Heart right ventricle (tissue), 16 donors: Measurements from ENCODE around the gene SDHAF2. TPM values are rescaled to one million over a fixed set of nuclear protein-coding genes. Genes with fewer than 3 reads are reported as not detected.

Experiments
- ATAC-seq, 8 donors: fragments of 200-7000 bp; cut with Tn5 transposase; one replicate each; pipeline ENCODE4 v1.9.1; 2020; ENCODE audit warnings: mild to moderate bottlenecking in 8 of 8, moderate library complexity in 8 of 8, moderate number of reproducible peaks in 1 of 8
- DNase-seq, 2 donors: peaks; one replicate each; pipeline ENCODE4 v3.0.0-alpha.2; 2020
- H3K27ac ChIP-seq, 10 donors: fragments of 200-600 bp; sonication (generic) in 2 of 10; one replicate each; pipeline versions ENCODE4 v1.5.0 to v1.8.0; 2020 to 2022; ENCODE audit warnings: mild to moderate bottlenecking in 3 of 10
- H3K27me3 ChIP-seq, 7 donors: fragments of 200-600 bp; one replicate each; pipeline ENCODE4 v1.8.0; 2021 to 2022; ENCODE audit warnings: mild to moderate bottlenecking in 2 of 7
- H3K36me3 ChIP-seq, 9 donors: fragments of 200-600 bp; sonication (generic) in 1 of 9; one replicate each; pipeline versions ENCODE4 v1.5.0 to v1.8.0; 2020 to 2022; ENCODE audit warnings: mild to moderate bottlenecking in 2 of 9
- H3K4me1 ChIP-seq, 9 donors: fragments of 200-600 bp; sonication (generic) in 1 of 9; one replicate each; pipeline versions ENCODE4 v1.5.0 to v1.8.0; 2020 to 2022; ENCODE audit warnings: mild to moderate bottlenecking in 4 of 9
- H3K4me3 ChIP-seq, 10 donors: fragments of 200-600 bp; sonication (generic) in 2 of 10; one replicate each; pipeline versions ENCODE4 v1.5.0 to v1.8.0; 2020 to 2022; ENCODE audit warnings: mild to moderate bottlenecking in 7 of 10, moderate library complexity in 2 of 10
- H3K9me3 ChIP-seq, 11 donors: fragments of 200-600 bp in 10 of 11; sonication (generic) in 2 of 11; one replicate each; pipeline versions ENCODE4 v1.5.0 to v1.8.0; 2013 to 2022; ENCODE audit warnings: mild to moderate bottlenecking in 2 of 11, control low read depth in 1 of 11, moderate library complexity in 1 of 11
- CTCF ChIP-seq, 9 donors: fragments of 200-600 bp; sonication (generic) in 2 of 9; IDR thresholded peaks; one replicate each; pipeline versions ENCODE4 v1.5.0 to v1.8.0; 2021 to 2022; ENCODE audit warnings: antibody characterized with exemption in 9 of 9, mild to moderate bottlenecking in 5 of 9, moderate library complexity in 1 of 9
- WGBS, 2 donors: extraction: QIAGEN DNeasy Blood & Tissue Kit; methylation state at CpG; one replicate each; pipeline ENCODE4 v1.1.7; 2013; ENCODE audit warnings: inconsistent platforms in 1 of 2; 5-methylcytosine and 5-hydroxymethylcytosine counted together
- intact Hi-C, 10 donors: fragments of 100-400 bp; cut with DNase I; formaldehyde crosslinking; loops; one replicate each; pipeline versions ENCODE4 v1.11.1 to v1.14.2; 2022
- polyA plus RNA-seq, 2 donors: library from polyadenylated mRNA; stranded (reverse); fragments of 200-250 nt; gene quantifications; one replicate each; pipeline ENCODE4 v1.2.3, GENCODE V29; 2013
- total RNA-seq, 10 donors: library from RNA; stranded (reverse); fragmentation: NEBNext Ultra II Directional in 3 of 10; extraction: Animal tissue kit (Norgen Biotek cat#: 25700) in 3 of 10; gene quantifications; one replicate each; pipeline versions ENCODE4 v1.2.1 to v1.2.4, GENCODE V29; 2021 to 2023
- donor health status: Arrhythmogenic right ventricular cardiomyopathy.
- donor health status: ischemic (EF 13 %, LVEDD 7.1; RV severe dilation, severe dysfunction).
- donor health status: healthy with polysubstance abuse.
- donor health status: DM: no; HTN: yes; CAD: no.
- donor health status: DM: no; HTN: no; CAD: no.
- donor health status: ischemic (EF 25% LVEDD 6.9; RV normal size, moderate dysfunction).
- donor health status: ischemic (EF 25% LVEDD 5.7; RV mildly dilated, moderate dysfunction).
- donor health status: healthy.
- donor health status: DM: yes; HTN: yes; CAD: no.
- donor health status: Ischemic cardiomyopathy.
- donor health status: ischemic (EF 35%, LVEDD 5.7; RV mildly dilated, moderate dysfunction).
- donor health status: nonischemic (EF 11% LVEDD 7.7; RV severe dilation, severe dysfunction).
- donor health status: DM: yes; HTN: yes; CAD: no.
- donor health status: PGD.
- donor health status: ischemic (EF 29% LVEDD 5.4; RV normal size, mild dysfunction).
- donor health status: nonischemic (EF 23%, LVEDD 6.1; RV moderate dilation, normal function).

Gene SDHAF2
- total and polyA plus RNA-seq, 12 donors: 24.4 to 56.1 (median 33.9) TPM

- no peak for TF ChIP-seq CTCF (IDR thresholded peaks at IDR 0.05)
- H3K4me3 ChIP-seq: no peak overlapping the region
- H3K27ac ChIP-seq: no peak overlapping the region
- WGBS, 2 donors: 93 to 96% methylated on average over 5 of the region's 5 CpGs
- DNase-seq (no peak), ATAC-seq (no peak)
- peaks cover 4 to 80% (median 39%) of the 10 kb centered on the region in 9 donors for H3K36me3 ChIP-seq
- no peaks in the 10 kb centered on the region for H3K9me3 ChIP-seq
- intact Hi-C loops: loop anchor here in 1 of 10 donors (10.0 kb wide), 1 partner anchor 103 kb away; the partner anchor contains the start of genes DDB1 and TKFC
- H3K4me1 ChIP-seq: peaks cover 0 to 21% (median 15%) of the 10 kb centered on the region in 9 donors
- no peaks in the 10 kb centered on the region for H3K27me3 ChIP-seq
Measured at GRCh38 chr11:61437496-61437895, 7.6 kb downstream of the SDHAF2 start.

GRCh38 chr11:61439615-61440014 lies 9.7 kb downstream of the SDHAF2 start:
- TF ChIP-seq CTCF (IDR thresholded peaks at IDR 0.05): no peak
- H3K4me1 ChIP-seq: peaks cover 0 to 28% (median 12%) of the 10 kb centered on the region in 9 donors
- no peaks in the 10 kb centered on the region for H3K9me3 ChIP-seq
- H3K4me3 ChIP-seq: no peak overlapping the region
- H3K36me3 ChIP-seq: peaks cover 4 to 87% (median 39%) of the 10 kb centered on the region in 9 donors
- H3K27me3 ChIP-seq: no peaks in the 10 kb centered on the region
- no peak for DNase-seq
- 91 to 98% methylated on average over 1 of the region's 1 CpG for WGBS, 2 donors
- intact Hi-C loops: loop anchor here in 3 of 10 donors (10.0 kb wide), 3 partner anchors 75 to 195 kb away; partner anchors contain the start of genes DDB1 (in 1 of the 3) and TKFC (in 1 of the 3)
- ATAC-seq: no peak
- no peak overlapping the region for H3K27ac ChIP-seq

- ATAC-seq: no peak
- intact Hi-C loops: loop anchor here in 3 of 10 donors (10.0 kb wide), 2 partner anchors 72 to 192 kb away; no protein-coding TSS in a partner anchor
- DNase-seq: no peak
- TF ChIP-seq CTCF (IDR thresholded peaks at IDR 0.05): no peak
- Histone ChIP-seq H3K27ac (no peak overlapping the region), H3K9me3 (no peaks in the 10 kb centered on the region), H3K27me3 (no peaks in the 10 kb centered on the region), H3K36me3 (peaks cover 4 to 100% (median 33%) of the 10 kb centered on the region in 9 donors), H3K4me3 (no peak overlapping the region), H3K4me1 (peaks cover 3 to 34% (median 19%) of the 10 kb centered on the region in 9 donors)
- 92 to 94% methylated on average over 6 of the region's 6 CpGs for WGBS, 2 donors
Measured at GRCh38 chr11:61442616-61443015, 12.7 kb downstream of the SDHAF2 start.

GRCh38 chr11:61445516-61445915 lies 15.6 kb downstream of the SDHAF2 start:
- peaks cover 0 to 99% (median 5%) of the 10 kb centered on the region in 9 donors for H3K36me3 ChIP-seq
- WGBS, 2 donors: 83 to 87% methylated on average over 4 of the region's 4 CpGs
- intact Hi-C loops: loop anchor here in 7 of 10 donors (2.0 to 10.0 kb wide), 8 partner anchors 67 to 192 kb away; no protein-coding TSS in a partner anchor

More at GRCh38 chr11:61445516-61445915, 15.6 kb downstream of the SDHAF2 start:
- ATAC-seq: no peak
- no peak overlapping the region for H3K4me3 ChIP-seq
- no peaks in the 10 kb centered on the region for H3K9me3 ChIP-seq
- no peak for TF ChIP-seq CTCF (IDR thresholded peaks at IDR 0.05)
- DNase-seq: no peak
- peaks cover 13 to 46% (median 32%) of the 10 kb centered on the region in 9 donors for H3K4me1 ChIP-seq
- H3K27me3 ChIP-seq: no peaks in the 10 kb centered on the region
- H3K27ac ChIP-seq: peak overlapping the region in 2 of 10 donors; percentile 78 to 83
